GM21786 (cell line): ENCODE measurements around the gene AFTPH.

Experiments used
- ATAC-seq: cut with Tn5 transposase; IDR thresholded peaks from one replicate; pipeline ENCODE4 v1.9.1; 2021; ENCODE audit not compliant: unreplicated experiment

The AFTPH gene, protein sequence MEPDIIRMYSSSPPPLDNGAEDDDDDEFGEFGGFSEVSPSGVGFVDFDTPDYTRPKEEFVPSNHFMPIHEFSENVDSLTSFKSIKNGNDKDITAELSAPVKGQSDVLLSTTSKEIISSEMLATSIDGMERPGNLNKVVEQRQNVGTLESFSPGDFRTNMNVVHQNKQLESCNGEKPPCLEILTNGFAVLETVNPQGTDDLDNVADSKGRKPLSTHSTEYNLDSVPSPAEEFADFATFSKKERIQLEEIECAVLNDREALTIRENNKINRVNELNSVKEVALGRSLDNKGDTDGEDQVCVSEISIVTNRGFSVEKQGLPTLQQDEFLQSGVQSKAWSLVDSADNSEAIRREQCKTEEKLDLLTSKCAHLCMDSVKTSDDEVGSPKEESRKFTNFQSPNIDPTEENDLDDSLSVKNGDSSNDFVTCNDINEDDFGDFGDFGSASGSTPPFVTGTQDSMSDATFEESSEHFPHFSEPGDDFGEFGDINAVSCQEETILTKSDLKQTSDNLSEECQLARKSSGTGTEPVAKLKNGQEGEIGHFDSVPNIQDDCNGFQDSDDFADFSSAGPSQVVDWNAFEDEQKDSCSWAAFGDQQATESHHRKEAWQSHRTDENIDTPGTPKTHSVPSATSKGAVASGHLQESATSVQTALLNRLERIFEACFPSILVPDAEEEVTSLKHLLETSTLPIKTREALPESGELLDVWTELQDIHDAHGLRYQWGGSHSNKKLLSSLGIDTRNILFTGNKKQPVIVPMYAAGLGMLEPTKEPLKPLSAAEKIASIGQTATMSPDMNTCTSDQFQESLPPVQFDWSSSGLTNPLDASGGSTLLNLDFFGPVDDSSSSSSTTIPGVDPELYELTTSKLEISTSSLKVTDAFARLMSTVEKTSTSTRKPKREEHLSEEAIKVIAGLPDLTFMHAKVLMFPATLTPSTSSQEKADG

DNA sequence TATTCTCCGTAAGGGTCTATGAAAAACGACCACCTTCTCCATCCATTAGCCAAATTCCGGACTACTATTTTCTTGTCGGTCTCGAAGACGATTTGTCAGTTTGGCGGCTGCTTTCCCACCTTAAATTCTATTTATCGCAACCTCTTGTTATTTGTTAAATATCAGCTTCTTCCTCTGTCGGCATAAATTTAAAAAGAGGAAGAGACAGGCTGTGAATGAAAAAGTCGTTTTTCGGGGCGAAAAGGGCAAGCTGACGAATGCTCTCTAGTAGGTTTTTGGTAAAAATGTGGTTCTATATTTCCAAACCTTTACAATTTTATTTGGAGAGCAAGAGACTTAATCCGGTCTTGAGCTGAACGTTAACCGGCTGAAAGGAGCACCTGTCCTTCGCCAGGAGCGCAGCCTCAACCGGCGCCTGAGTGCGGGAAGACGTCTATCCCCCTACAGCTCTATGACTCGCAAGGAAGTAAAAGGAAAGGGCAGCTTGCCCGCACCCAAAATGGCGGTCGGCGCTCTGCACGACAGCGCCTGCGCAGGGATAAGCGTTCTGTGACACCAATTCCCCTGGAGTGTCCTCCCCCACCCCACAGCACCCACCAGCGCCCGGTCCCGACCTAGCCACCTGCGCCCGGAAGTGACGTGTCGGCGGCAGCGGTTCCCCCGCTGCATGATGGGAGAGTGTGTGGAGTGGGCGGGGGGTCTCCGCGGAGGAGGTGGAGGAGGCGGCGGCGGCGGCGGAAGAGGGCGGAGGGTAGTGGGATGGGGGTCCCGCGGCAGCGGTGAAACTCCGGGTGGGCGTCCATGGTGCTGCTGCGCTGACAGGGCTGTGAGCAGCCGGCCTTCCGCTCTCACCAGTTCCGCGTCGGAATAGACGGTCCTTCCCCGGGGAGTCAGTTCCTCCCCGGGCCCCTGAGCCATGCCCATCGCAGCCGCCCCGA, at the start of gene AFTPH:
TSS of gene AFTPH (plus strand) at position 663 of the 938 bp plus-strand sequence. CDS start 27,147 bp downstream, outside the sequence.
- ATAC-seq = peak; percentile 81

DNA sequence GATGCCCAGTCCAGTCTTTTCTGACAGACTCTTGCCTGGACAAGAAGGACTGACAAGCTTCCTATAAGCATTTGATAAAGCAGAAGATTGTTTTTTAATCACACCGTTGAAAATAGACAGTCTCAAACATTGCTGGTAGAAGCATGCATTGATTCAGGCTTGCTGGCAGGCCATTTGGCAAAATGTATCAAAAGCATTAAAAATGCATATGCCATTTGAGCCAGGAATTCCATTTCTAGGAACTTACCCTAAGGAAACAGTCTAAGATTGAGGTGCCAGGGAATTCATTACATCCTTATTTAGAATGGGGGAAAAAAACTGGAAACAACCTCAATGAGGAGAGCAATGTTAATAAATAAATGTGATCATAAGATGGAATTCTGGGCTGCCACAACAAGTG, 49.5 kb upstream of the AFTPH start:
- ATAC-seq = no peak

DNA sequence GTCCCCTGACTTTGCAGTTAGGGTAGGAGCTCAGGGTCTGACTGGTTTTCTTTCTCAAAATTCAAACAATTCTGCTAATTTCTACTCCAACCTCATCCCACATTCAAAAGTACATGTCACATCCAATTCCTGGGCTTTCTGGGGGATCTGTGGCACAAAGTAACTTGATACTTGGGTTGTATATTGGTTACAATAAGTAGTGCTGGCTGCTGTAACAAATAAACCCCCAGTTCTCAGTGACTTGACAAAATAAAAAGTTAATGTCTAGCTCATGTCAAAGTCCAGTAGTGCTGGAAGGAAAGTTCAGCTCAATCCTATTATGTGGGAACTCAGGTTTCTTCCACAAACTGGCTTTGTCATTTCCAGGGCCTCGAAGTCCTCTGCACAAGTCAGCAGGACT, 47.1 kb upstream of the AFTPH start:
- no peak for ATAC-seq

DNA sequence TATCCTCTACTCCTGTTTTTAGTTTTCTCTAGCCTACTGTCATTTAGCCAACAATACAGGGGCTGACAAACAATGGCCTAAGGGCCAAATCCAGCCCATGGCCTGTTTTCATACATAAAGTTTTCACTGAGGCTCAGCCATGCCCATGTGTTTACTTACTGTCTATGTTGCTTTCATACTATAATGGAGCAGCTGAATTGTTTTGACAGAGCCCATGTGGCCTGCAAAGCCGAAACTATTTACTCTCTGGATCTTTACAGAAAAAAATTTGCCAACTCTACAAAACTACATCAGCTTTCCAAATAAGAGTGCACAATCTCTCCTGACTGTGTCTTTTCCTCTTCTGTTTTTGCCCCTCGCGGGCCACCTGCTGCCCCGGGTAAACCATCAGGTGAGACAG, 46.1 kb upstream of the AFTPH start:
- ATAC-seq = no peak

DNA sequence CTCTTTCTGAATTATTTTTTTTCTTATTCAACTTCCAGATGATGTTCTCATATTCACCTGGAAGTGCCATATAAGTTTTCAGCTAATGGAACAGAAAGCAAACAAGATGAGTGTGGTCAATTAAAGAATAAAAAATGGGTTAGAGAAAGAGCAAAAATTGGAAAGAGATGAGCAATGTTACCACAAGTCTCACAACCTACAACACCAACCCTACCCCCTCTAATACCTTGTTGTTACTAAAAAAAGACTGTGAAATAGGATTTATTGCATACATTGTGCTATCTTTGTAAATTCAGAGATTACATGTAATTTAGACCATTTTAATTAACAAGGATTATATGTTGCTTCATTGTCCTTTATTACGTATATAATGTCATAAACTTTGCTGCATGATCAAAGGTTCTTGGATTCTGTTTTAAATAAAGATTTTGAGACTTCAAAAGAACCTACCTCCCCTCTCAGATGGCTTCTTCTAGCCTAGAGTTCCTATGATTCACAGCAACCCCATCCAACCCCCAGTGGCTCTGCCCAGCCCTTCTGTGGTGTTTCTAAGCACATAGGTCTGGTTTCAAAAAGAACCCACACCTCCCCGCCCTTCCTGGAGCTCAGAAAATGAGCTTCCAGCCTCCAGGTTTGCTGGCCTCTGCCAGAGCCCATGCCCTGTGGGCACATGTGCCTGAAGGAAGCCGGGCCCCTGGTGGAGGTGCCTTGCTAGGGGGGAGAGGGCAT, 45.5 kb upstream of the AFTPH start:
- no peak for ATAC-seq

DNA sequence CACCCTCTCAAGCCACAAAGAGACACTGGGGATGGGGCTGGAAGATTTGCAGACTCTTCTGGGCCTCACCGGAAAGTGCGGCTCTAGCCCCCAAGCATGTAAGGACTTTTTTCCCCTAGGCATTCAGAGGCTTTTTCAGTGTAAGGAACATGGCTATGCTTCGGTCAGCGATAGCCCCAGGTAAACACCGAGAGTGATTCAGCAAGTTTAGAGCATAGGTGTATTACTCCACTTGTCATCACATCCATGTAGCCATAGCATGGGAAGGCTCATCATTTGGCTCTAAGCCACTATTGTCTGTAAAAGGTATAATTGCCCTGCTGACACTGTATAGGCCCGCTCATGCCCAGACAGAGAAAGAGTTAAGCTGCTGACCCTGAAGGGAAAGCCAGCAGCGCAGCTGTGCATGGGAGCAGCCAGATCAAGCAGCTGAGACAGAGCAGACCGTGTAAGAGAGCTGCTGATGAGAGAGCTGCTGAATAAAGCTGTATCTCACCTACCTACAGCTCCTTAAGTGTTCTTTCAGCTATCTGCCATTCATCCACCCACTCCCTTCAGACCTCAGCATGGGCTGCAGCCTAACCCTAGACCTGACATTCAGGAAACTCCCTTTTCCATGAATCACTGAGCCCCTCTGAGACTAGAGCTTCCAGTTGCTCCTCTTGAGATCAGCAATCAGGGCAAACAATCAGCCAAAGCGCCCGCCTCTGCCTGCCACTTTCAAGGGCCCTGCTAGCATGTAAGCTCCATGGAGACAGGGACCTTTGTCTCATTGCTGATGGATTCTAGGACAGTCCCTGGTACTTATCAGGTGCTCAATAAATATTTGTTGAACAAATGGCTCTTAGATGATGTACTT, 44.6 kb upstream of the AFTPH start:
- no peak for ATAC-seq

DNA sequence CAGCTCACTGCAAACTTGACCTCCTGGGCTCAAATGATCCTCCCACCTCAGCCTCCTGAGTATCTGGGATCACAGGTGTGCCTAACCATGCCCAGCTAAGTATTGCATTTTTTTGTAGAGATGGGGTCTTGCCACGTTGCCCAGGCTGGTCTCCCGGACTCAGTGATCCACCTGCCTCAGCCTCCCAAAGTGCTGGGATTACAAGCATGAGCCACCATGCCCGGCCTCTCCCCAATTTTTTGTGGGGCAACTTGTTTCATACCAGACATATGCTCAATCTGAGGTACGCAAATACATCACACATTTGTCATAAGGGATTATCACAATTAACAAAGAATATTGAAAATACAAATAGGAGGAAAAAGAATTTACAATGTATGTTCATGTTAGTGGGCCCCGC, 42.5 kb upstream of the AFTPH start:
- no peak for ATAC-seq

DNA sequence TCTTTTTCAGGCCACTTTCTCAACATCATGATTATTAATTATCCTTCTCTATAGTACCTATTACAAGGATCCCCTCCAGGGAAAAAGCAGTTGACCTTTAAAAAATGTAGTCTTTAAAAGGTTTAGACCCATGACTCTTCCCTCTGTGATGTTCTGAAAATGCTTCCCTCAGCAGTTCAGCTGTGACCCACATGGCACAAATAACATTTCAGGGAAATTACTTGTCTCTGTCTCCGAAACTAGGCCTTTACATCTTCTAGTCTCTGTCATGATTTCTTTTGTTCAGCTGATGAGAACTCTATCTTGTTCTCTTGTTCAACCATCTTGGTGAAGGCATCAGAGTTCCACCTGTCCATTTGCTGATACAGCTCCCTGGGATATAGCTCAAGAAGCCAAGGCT, 41.9 kb upstream of the AFTPH start:
- no peak for ATAC-seq

DNA sequence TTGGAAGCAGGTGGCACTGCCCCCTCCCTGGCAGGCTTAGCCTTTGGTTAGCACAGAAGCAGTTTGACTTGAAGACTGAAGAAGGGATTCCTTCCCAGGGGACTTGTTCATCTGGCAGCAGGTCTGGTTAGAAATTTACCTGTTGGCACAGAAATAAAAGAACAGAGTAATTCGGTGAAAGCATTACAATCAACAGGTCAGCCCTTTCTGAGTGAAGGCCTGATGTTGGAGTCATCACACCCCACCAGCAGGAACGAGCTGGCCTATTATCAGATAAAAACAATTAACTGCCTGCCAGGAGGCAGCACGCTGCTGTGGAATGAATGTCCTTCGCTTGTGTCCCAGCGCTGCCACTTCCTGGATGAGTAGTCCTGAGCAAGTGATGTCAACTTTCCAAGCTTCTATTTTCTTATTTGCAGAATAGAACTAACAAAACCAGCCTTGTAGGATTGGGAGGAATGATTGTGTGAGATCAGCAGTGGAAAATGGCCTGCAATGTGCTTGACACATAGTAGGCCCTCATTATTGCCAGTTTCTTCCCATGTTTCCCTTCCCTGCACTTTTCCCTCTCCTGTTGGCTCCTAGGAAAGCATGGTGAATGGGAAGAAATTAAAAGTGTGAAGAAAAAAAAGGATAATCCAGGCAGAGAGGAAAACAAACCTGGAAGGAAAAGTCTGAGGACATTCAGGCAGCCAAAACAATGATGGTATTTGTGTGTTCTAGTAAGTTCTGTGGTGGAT, 41.2 kb upstream of the AFTPH start:
- no peak for ATAC-seq

DNA sequence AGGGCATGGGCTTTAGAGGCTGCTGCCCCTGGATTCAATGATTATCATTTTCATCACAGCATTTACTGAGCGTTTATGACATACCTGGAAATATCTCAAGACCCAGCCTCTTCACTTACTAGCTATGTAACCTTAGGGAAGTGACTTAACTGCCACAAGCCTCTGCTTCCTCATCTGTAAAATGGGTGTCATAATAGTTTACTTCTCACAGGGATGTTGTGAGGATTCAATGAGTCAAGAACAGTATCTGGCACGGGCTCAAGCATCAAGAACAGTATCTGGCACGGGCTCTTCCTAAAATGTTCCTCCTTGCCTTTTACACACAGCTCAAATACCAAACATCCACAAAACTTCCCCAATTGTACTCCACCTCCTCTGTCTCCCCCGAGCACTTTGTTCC, 38.8 kb upstream of the AFTPH start:
- no peak for ATAC-seq

DNA sequence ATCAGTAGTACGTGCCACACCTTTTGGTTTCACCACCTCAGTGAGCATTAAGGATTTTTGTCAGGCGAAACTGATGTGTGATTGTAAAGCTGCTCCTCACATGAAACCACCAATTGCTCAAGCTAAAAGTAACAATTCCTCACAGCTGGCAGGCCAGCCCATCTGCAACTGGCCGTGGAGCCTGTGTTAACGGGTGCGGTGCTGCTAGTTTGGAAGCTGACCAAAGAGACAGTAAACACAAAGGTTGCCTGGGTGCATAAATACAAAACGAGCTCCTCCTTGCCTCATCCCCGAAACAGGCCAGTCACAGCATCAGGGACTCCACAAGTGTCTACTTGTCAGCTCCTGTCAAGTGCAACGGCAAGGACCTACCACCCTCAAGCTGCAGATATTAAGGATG, 38.2 kb upstream of the AFTPH start:
- no peak for ATAC-seq

DNA sequence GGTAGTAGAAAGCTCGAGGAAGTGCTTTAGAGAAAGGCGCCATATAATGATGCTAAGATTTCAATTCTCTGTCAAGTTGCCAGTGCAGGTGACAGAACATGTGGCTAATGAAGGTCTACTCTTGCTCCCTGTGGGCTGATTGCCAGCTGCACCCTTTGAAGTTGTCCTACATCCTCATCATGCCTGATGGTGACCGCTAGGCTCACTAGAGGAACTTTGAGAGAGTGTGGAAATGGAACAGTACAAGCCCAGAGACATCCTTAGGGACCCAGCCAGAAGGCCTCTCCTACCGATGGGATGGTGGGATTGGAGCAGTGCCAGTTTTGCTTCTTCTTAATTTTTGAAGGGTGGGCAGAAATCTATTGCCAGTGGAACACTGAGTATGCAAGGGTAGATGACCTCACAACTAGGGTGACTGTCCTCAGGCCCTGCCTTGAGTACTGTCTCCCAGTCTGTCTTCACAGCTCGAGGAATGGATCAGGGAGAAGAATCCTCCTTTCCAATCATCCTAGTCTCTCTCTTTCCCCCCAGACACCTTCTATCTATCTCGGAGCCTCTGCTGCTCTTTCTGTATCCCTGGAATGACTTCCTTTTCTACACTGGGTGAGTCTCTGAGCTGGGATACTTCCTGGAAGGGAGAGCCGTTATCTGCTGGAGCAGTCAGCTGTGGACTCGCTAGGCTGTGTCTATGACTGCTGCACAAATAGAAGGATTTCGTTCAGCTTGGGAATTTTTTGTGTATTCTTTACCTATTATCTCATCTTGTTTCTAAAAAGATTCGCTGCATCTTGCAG, 36.7 kb upstream of the AFTPH start:
- ATAC-seq = no peak

DNA sequence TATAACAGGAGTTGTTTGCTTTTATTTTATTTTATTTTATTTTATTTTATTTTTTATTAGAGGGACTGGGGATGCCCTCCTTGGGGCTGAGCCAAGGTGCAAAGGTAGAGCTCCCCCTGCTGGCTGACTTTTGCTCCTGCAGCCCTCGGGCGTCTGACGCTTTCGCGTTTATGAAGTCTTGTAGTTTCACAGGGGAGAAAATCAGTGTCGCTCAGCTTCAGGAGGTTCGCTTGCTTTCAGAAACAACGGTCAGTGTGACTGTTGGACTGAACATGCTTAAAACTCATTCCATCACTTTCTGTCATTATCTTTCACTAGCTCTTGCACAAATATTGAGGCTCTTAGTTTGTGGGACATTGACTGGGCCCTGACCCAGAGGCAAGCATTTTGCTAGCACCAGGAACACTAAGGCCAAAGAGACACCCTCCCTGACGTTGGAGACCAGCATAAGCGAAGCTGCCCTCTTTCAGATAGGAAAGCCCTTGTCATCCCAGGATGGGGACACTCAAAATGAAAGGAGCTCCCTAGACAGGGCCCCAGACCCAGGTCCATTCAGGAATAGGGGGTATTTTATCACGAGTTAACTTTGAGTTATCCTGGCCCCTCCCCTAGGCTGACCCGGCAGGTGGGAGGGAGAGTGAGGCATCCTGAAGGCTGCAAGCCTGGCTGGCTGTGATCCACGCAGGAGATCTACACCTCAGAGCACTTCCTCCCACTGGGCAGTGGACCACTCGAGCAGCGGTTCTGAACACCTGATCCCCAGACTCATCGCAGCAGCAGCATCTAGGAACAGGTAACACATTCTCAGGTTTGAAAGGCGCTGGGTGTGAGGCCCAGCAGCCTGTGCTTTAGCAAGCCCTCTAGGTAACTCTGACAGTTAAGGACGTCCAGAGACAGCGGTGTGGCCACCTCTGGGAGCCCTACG, 35.8 kb upstream of the AFTPH start:
- ATAC-seq = peak; percentile 60

DNA sequence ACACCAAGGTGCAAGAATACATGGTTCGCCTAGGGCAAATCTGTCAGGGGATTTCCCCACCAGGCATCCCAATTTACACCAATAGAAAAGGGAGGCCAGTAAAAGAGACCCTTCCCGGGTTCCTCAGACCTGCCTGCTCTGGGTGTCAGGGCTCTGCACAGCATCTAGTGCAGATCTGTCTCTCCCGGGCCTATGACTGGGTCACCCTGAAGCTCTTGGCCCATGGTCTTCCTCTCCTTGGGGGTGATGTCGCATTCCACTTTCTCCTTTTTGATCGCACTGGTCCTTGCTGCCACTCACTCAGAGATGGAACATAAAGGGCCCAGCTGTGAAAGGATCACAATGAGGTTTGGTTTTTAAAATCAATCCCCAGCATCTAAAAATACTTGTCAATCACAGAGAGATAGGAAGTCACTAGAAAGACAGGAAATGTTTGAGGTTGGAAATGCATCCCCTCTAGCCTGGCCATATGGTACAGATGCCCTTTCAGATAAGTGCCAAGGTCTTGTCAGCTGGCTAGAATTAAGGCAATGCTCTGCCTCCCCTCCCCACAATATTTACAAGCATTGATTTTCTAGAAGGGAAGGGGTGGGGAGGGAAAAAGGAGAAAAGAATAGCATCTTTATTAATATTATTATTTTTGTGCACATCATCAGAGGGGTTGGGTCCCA, 34.9 kb upstream of the AFTPH start:
- ATAC-seq = no peak

DNA sequence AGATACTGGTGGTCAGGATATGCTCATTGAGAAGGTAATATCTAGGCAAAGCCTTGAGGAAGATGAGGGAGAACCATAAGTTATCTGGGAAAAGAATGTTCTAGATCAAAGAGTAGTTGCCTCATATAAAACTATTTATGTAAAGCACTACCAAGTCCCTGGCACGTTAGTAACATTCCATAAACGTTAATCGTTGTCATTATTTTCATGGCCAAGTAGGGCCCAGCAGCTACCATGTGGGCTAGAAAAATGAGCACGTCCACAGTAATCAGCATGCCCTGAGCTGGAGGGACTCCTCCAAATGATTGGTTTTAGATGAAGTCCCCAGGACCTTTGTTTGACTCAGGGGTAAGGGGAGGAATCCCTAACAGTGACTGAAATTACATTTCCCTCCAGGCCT, 32.7 kb upstream of the AFTPH start:
- ATAC-seq = no peak

DNA sequence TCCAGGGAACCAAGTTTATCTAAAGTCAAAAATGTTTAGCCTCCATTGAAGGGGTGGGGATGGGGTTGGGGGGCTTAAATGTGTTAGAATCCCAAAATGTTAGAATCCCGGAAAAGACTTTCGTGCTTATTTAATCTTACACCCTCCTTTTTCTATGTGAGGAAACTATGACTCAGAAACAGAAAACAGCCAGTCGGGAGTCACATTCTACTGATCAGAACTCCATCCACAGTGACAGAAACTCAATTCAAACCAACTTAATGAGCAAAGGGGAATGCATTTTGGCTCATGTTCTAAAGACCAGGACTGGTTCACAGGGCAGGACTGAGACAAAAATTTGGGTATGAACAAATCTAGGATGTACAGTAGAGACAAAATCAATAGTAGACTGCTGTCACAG, 31.9 kb upstream of the AFTPH start:
- ATAC-seq = no peak
